ENCODE data around the gene SF3B6.

The SF3B6 gene

GRCh38 chr2:24017711-24018110 lies 58.4 kb downstream of the SF3B6 start:
- DNase-seq: no peak

All from activated CD4-positive, alpha-beta T cell treated with anti-CD3 and anti-CD28 coated beads, Interleukin-2, amount 50 U/mL, for 1 hour (primary cell).